ENCODE measurements around the gene MARK2.
"Not testable (repeated sequence)": the region's sequence is repeated elsewhere in the genome, so short reads cannot be mapped to it uniquely, and the experiment has no call there.

The MARK2 gene

GRCh38 chr11:63804259-63804658 is 34.7 kb upstream of the MARK2 start:
- no peak for TF ChIP-seq CTCF (IDR thresholded peaks at IDR 0.05; ENCODE audit: borderline replicate concordance, insufficient read depth, low read depth, low read length)
- no peak overlapping the region for H3K4me3 ChIP-seq (ENCODE audit: low read depth, low read length)

- no peak overlapping the region for H3K4me3 ChIP-seq (ENCODE audit: low read depth, low read length)
- no peak for TF ChIP-seq CTCF (IDR thresholded peaks at IDR 0.05; ENCODE audit: borderline replicate concordance, insufficient read depth, low read depth, low read length)
Measured at GRCh38 chr11:63805844-63806415, 33.0 kb upstream of the MARK2 start.

GRCh38 chr11:63810383-63810782 is 28.5 kb upstream of the MARK2 start:
- H3K4me3 ChIP-seq (ENCODE audit: low read depth, low read length), result not testable (repeated sequence)

GRCh38 chr11:63811522-63811921 is 27.4 kb upstream of the MARK2 start:
- no peak overlapping the region for H3K4me3 ChIP-seq (ENCODE audit: low read depth, low read length)
- no peak for TF ChIP-seq CTCF (IDR thresholded peaks at IDR 0.05; ENCODE audit: borderline replicate concordance, insufficient read depth, low read depth, low read length)

- TF ChIP-seq CTCF (IDR thresholded peaks at IDR 0.05; ENCODE audit: borderline replicate concordance, insufficient read depth, low read depth, low read length), result no peak
- peak within 1 kb of the TSS; percentile 95 for H3K4me3 ChIP-seq (ENCODE audit: low read depth, low read length)
Measured at GRCh38 chr11:63813035-63813562, 25.8 kb upstream of the MARK2 start, which contains the start of gene SPINDOC. Gene SPINDOC (plus strand): TSS chr11:63813456. CDS start chr11:63813687, 231 bp downstream.

GRCh38 chr11:63813563-63814382 is 25.1 kb upstream of the MARK2 start:
- TF ChIP-seq CTCF (IDR thresholded peaks at IDR 0.05; ENCODE audit: borderline replicate concordance, insufficient read depth, low read depth, low read length), result no peak
- H3K4me3 ChIP-seq (ENCODE audit: low read depth, low read length), result peak overlapping the region; percentile 95

- TF ChIP-seq CTCF (IDR thresholded peaks at IDR 0.05; ENCODE audit: borderline replicate concordance, insufficient read depth, low read depth, low read length), result no peak
- H3K4me3 ChIP-seq (ENCODE audit: low read depth, low read length), result peak overlapping the region; percentile 95
Measured at GRCh38 chr11:63814383-63814736, 24.6 kb upstream of the MARK2 start.

All from GM12875 (cell line).